ENCODE results near the gene DHRS2.

Gene DHRS2

GRCh38 chr14:23639048-23639890, 3.1 kb downstream of the DHRS2 start:
- Histone ChIP-seq H3K4me2 (ENCODE audit: low read length) (no peak overlapping the region), H4K20me1 (ENCODE audit: insufficient read depth, low read length) (no peaks in the 10 kb centered on the region), H3K4me1 (ENCODE audit: low read length) (peaks cover 2% of the 10 kb centered on the region; the same call in 1 of the 2 replicates), H3K9ac (ENCODE audit: low read length) (no peak overlapping the region), H2AFZ (ENCODE audit: low read depth, low read length) (no peak overlapping the region), H3K27ac (ENCODE audit: low read length) (no peak overlapping the region), H3K9me3 (ENCODE audit: insufficient read depth, low read length) (no peaks in the 10 kb centered on the region), H3K27me3 (ENCODE audit: low read depth, low read length) (no peaks in the 10 kb centered on the region), H3K4me3 (ENCODE audit: low read length) (no peak overlapping the region), H3K36me3 (replicated peaks; ENCODE audit: low read depth, low read length) (no peaks in the 10 kb centered on the region), H3K79me2 (ENCODE audit: low read length) (no peaks in the 10 kb centered on the region)
- TF ChIP-seq CTCF (IDR thresholded peaks at IDR 0.05; ENCODE audit: low read depth, low read length) (no peak), EZH2phosphoT487 (IDR thresholded peaks at IDR 0.05; ENCODE audit: low read depth) (no peak)

- Histone ChIP-seq H3K4me2 (ENCODE audit: low read length) (no peak overlapping the region), H3K27me3 (ENCODE audit: low read depth, low read length) (no peaks in the 10 kb centered on the region), H3K9ac (ENCODE audit: low read length) (no peak overlapping the region), H4K20me1 (ENCODE audit: insufficient read depth, low read length) (no peaks in the 10 kb centered on the region), H3K79me2 (ENCODE audit: low read length) (no peaks in the 10 kb centered on the region), H3K9me3 (ENCODE audit: insufficient read depth, low read length) (no peaks in the 10 kb centered on the region), H3K4me3 (ENCODE audit: low read length) (no peak overlapping the region), H3K36me3 (replicated peaks; ENCODE audit: low read depth, low read length) (no peaks in the 10 kb centered on the region), H3K27ac (ENCODE audit: low read length) (no peak overlapping the region), H2AFZ (ENCODE audit: low read depth, low read length) (no peak overlapping the region), H3K4me1 (ENCODE audit: low read length) (no peaks in the 10 kb centered on the region)
- TF ChIP-seq EZH2phosphoT487 (IDR thresholded peaks at IDR 0.05; ENCODE audit: low read depth), result no peak
- TF ChIP-seq CTCF (IDR thresholded peaks at IDR 0.05; ENCODE audit: low read depth, low read length), result no peak
These were observed 3.8 kb downstream of the DHRS2 start for GRCh38 chr14:23639891-23640523.

- Histone ChIP-seq H2AFZ (ENCODE audit: low read depth, low read length) (no peak overlapping the region), H3K4me1 (ENCODE audit: low read length) (no peaks in the 10 kb centered on the region), H3K27me3 (ENCODE audit: low read depth, low read length) (no peaks in the 10 kb centered on the region), H3K79me2 (ENCODE audit: low read length) (no peaks in the 10 kb centered on the region), H3K36me3 (replicated peaks; ENCODE audit: low read depth, low read length) (no peaks in the 10 kb centered on the region), H3K4me3 (ENCODE audit: low read length) (no peak overlapping the region), H3K4me2 (ENCODE audit: low read length) (no peak overlapping the region), H3K9ac (ENCODE audit: low read length) (no peak overlapping the region), H3K27ac (ENCODE audit: low read length) (no peak overlapping the region), H4K20me1 (ENCODE audit: insufficient read depth, low read length) (no peaks in the 10 kb centered on the region), H3K9me3 (ENCODE audit: insufficient read depth, low read length) (no peaks in the 10 kb centered on the region)
- no peak for TF ChIP-seq EZH2phosphoT487 (IDR thresholded peaks at IDR 0.05; ENCODE audit: low read depth)
- TF ChIP-seq CTCF (IDR thresholded peaks at IDR 0.05; ENCODE audit: low read depth, low read length), result no peak
These were observed 4.5 kb downstream of the DHRS2 start for GRCh38 chr14:23640524-23641141.

All from OCI-LY3 (cell line).